LHCN-M2 (cell line): ENCODE measurements around the gene EEF1A1. TPM values are rescaled to one million over a fixed set of nuclear protein-coding genes. Genes with fewer than 3 reads are reported as not detected.
"Not testable (repeated sequence)": the region's sequence is repeated elsewhere in the genome, so short reads cannot be mapped to it uniquely, and the experiment has no call there.

ENCODE experiments used
- DNase-seq: peaks from one replicate; pipeline ENCODE4 v3.0.0-alpha.2; 2012; ENCODE audit warnings: low read depth
- total RNA-seq: library from RNA; depleted of rRNA; stranded (reverse); fragments of >200 nt; gene quantifications from 2 replicates; pipeline ENCODE4 v1.2.3, GENCODE V29; 2014

EEF1A1 gene
- total RNA-seq, 1 experiment from 2014 or later: 10,102 TPM

GRCh38 chr6:73538116-73538779 lies 17.4 kb upstream of the EEF1A1 start:
- DNase-seq: no peak

GRCh38 chr6:73537677-73538076 lies 16.8 kb upstream of the EEF1A1 start:
- no peak for DNase-seq

DNA sequence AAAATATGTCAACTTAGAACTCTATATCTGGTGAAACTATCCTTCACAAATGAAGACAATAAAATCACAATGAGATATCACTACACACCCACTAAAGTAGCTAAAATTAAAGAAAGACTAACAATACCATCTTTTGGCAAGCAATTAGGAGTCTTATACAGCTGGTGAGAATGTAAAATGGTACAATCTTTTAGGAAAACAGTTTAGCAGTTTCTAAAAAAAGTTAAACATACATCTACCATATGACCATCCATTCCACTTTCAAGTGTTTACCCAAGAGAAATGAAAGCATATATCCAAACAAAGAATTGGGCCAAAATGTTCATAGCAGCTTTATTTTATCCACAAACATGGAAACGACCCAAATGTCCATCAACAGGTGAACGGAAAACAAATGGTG lies 13.8 kb upstream of the EEF1A1 start:
- DNase-seq: no peak

DNA sequence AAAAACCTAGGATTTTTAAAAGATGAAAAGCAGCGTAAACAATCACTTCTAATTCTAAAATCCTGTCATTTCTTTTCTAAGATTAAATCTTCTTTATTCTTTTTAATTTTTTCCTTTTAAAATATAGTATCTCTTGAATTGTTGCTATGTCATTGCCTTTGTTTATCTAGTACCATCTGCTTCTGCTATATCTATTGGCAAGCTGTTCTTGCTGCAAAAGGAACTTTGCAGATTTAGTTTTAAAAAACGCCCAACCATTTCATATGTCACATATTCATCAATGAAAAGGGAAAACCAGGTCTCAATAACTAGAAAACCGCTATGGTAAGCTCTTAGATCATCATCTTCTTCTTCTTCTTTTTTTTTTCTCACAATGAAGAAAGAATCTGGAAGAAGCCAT lies 11.5 kb upstream of the EEF1A1 start:
- no peak for DNase-seq

GRCh38 chr6:73528897-73529296 lies 8.1 kb upstream of the EEF1A1 start:
- DNase-seq: no peak

DNA sequence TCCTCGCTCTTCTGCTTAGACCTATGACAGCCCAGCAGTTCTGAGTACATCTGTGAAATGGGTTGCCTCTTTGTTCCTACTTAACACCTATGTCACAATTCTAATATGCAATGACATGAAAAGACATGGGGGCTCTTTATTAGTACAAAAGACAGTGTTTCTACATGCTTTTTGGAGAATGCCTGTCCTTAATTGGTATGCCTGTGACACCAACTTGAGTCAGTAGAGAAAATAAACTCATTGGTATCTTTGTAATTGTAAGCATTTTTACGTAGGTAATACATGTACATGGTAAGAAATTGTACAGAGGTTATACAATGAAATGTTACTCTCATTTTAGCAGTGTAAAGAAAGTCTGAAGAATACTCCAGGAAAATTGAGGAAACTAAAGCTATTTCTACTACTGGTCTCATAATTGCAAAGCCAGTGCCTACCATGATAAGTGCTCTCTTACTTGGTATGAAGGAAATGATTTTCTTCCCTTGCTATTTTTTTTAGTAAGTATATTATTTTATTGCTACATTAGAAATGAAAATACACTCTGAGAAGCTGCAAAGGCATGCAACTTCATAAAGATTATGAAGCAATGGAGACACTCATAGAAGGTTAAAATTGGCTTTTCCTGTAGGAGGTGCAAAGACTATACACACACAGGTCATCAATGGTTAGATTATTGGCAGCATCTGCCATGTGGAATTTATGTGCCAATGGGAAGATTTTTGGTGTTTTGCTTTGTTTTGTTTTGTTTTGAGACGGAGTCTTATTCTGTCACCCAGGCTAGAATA lies 4.9 kb upstream of the EEF1A1 start:
- DNase-seq: no peak

- DNase-seq: no peak
Measured at GRCh38 chr6:73523434-73524123, 2.7 kb upstream of the EEF1A1 start.

- DNase-seq: peak; percentile 85
Measured at GRCh38 chr6:73521351-73521985, 636 bp upstream of the EEF1A1 start.

- DNase-seq: peak; percentile 79
Measured at GRCh38 chr6:73519926-73520687, 725 bp downstream of the EEF1A1 start.

DNA sequence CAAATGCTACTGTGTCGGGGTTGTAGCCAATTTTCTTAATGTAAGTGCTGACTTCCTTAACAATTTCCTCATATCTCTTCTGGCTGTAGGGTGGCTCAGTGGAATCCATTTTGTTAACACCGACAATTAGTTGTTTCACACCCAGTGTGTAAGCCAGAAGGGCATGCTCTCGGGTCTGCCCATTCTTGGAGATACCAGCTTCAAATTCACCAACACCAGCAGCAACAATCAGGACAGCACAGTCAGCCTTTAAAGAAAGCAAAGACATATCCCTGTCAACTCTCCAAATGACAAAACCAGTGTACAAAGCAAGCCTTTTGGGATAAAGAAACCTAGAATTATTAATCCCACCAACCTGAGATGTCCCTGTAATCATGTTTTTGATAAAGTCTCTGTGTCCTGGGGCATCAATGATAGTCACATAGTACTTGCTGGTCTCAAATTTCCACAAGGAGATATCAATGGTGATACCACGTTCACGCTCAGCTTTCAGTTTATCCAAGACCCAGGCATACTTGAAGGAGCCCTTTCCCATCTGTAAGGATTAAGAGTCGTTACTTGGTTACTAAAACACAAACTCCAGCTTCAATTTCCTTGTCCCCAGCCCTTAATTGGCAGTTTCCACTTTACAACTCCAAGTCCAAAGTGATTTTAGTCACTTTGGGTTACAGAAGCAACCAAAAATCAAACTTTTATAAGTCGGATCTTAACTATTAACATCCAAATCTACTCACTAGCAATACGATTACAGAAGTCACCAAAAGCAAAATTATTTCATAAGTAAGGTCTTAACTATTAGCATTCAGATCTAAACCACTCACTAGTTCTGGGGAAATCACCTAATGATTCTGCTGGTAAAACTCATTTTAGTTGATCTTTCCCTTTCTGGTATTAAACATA lies 1.6 kb downstream of the EEF1A1 start:
- DNase-seq: not testable (repeated sequence)

GRCh38 chr6:73518100-73518981 lies 2.5 kb downstream of the EEF1A1 start:
- DNase-seq: not testable (repeated sequence)

- DNase-seq: no peak
Measured at GRCh38 chr6:73516514-73517489, 4.0 kb downstream of the EEF1A1 start.

DNA sequence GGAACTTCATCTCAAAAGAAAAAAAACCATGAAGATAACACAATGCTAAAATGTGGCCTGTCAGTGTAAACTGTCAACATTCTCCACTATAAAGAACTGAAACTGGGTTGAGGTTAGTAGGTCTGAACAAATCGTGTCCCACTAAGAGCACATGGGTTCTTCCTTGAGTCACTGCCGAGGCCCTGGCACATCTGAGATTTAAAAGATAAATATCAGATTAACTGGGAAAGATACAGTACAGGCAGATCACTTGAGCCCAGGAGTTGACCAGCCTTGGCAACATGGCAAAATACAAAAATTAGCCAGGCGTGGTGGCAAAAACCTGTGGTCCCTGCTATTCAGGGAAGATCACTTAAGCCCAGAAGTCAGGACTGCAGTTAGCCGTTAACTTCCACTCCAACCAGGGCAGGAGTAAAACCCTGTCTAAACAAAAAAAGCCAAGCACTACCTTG lies 5.6 kb downstream of the EEF1A1 start:
- DNase-seq: no peak

DNA sequence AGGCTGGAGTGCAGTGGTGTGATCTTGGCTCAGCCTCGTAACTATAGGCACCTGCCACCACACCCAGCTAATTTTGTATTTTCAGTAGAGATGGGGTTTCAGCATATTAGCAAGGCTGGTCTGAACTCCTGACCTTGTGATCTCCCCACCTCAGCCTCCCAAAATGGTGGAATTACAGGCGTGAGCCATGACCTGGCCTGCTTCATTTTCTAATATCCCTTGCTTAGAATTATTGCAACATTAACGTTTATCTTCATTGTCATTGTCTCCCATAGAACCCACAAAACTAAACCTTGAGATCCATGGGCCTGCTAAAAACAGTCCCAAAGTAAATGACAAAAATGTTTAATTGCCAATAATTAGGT lies 6.1 kb downstream of the EEF1A1 start:
- DNase-seq: no peak

- DNase-seq: peak; percentile 19
Measured at GRCh38 chr6:73513496-73513854, 7.4 kb downstream of the EEF1A1 start.

DNA sequence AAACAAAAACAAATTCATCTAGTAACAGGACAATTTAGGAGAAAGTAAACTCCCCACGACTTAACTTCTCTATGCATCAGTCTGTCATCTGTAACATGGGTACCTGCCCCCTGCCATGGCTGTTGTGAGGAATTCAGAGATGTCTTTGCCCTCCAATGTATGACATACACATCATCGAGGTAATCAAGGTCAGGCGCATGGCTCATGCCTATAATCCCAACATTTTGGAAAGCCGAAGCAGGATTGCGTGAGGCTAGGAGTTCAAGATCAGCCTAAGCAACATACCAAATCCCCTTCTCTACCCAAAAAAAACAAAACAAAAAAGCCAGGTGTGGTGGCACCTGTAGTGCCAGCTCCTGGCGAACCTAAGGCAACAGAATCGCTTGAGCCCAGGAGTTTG lies 9.0 kb downstream of the EEF1A1 start:
- DNase-seq: no peak

DNA sequence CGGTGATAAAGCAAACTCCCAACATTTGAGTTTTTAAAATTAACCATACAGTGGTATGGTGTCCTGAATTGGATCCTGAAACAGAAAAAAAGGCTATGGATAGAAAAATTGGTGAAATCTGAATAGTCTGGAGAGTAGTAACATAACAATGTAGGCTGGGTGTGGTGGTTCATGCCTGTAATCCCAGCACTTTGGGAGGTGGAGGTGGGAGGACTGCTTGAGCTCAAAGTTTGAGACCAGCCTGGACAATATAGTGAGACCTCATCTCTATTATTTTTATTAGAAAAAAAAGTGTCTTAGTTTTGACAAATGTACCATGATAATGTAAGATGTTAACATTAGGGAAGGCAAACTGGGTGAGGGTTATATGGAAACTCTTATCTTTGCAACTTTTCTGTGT lies 11.0 kb downstream of the EEF1A1 start:
- no peak for DNase-seq

- no peak for DNase-seq
Measured at GRCh38 chr6:73508776-73509175, 12.1 kb downstream of the EEF1A1 start.
